A549 (cell line): ENCODE measurements around the gene PNPO. TPM values are rescaled to one million over a fixed set of nuclear protein-coding genes. Genes with fewer than 3 reads are reported as not detected.

ENCODE experiments used
- ATOH8 ChIP-seq: fragments of 250-450 bp; sonication (Bioruptor Pico); IDR thresholded peaks from 2 replicates; pipeline ENCODE4 v1.5.0; 2020; ENCODE audit warnings: low read depth, mild to moderate bottlenecking, moderate library complexity
- CHD4 ChIP-seq: fragments of 200-600 bp; sonication (generic); IDR thresholded peaks from 2 replicates; pipeline ENCODE4 v1.6.1; 2016; ENCODE audit warnings: antibody characterized with exemption, mild to moderate bottlenecking, borderline replicate concordance
- E2F6 ChIP-seq: IDR thresholded peaks from 2 replicates; pipeline ENCODE4 v1.6.1; 2012; ENCODE audit warnings: low read depth, borderline replicate concordance
- EHF ChIP-seq: fragments of 250-450 bp; sonication (Bioruptor Pico); IDR thresholded peaks from 2 replicates; pipeline ENCODE4 v1.5.0; 2020; ENCODE audit warnings: mild to moderate bottlenecking
- ELK1 ChIP-seq: fragments of 150-350 bp; IDR thresholded peaks from 2 replicates; pipeline ENCODE4 v1.6.1; 2014; ENCODE audit warnings: low read depth, mild to moderate bottlenecking, low read length
- ESRRA ChIP-seq: fragments of 150-350 bp; IDR thresholded peaks from 2 replicates; pipeline ENCODE4 v1.6.1; 2014; ENCODE audit warnings: mild to moderate bottlenecking, low read length, borderline replicate concordance
- FOSB ChIP-seq: fragments of 250-450 bp; sonication (Bioruptor Pico); IDR thresholded peaks from 2 replicates; pipeline ENCODE4 v1.5.0; 2020; ENCODE audit warnings: mild to moderate bottlenecking, moderate library complexity
- FOSL2 ChIP-seq, 2 experiments: fragments of 450-650 bp in 1 of 2; fragments of >200 bp in 1 of 2; sonication (Bioruptor Twin) in 1 of 2; formaldehyde crosslinking; IDR thresholded peaks; 2 replicates each; pipeline versions ENCODE4 v1.5.0 to v1.6.1; 2016 to 2020; ENCODE audit warnings: mild to moderate bottlenecking in 1 of 2, moderate library complexity in 1 of 2
- HOXA7 ChIP-seq: fragments of 250-450 bp; sonication (Bioruptor Pico); IDR thresholded peaks from 2 replicates; pipeline ENCODE4 v1.5.0; 2020; ENCODE audit warnings: mild to moderate bottlenecking, moderate library complexity
- KDM1A ChIP-seq: fragments of 200-600 bp; sonication (generic); IDR thresholded peaks from 2 replicates; pipeline ENCODE4 v1.6.1; 2016; ENCODE audit warnings: low read depth, mild to moderate bottlenecking
- MYC ChIP-seq: IDR thresholded peaks from 2 replicates; pipeline ENCODE4 v1.6.1; 2012; ENCODE audit warnings: mild to moderate bottlenecking, inconsistent platforms, low read length, improper control_type of control experiment, borderline replicate concordance
- NFE2L2 ChIP-seq: fragments of 150-350 bp; conservative IDR thresholded peaks from 2 replicates; pipeline ENCODE4 v1.6.1; 2014; ENCODE audit warnings: low read length
- NR3C1 ChIP-seq: fragments of >200 bp; sonication (Bioruptor Twin); formaldehyde crosslinking; IDR thresholded peaks from 3 replicates; pipeline ENCODE4 v1.6.1; 2017
- PHF8 ChIP-seq: fragments of 200-600 bp; sonication (generic); IDR thresholded peaks from 2 replicates; pipeline ENCODE4 v1.6.1; 2016; ENCODE audit warnings: low read depth, mild to moderate bottlenecking, antibody characterized with exemption, moderate library complexity, borderline replicate concordance
- POLR2A ChIP-seq: IDR thresholded peaks from 2 replicates; pipeline ENCODE4 v1.6.1; 2012; ENCODE audit warnings: mild to moderate bottlenecking, low read length
- RARB ChIP-seq: fragments of 250-450 bp; sonication (Bioruptor Pico); IDR thresholded peaks from 2 replicates; pipeline ENCODE4 v1.8.0; 2021; ENCODE audit warnings: mild to moderate bottlenecking, moderate library complexity
- REST ChIP-seq: fragments of 200-600 bp; sonication (generic); IDR thresholded peaks from 2 replicates; pipeline ENCODE4 v1.6.1; 2016; ENCODE audit warnings: antibody characterized with exemption, mild to moderate bottlenecking, moderate library complexity
- RNF2 ChIP-seq: fragments of 200-600 bp; sonication (generic); IDR thresholded peaks from 2 replicates; pipeline ENCODE4 v1.6.1; 2016; ENCODE audit warnings: low read depth, mild to moderate bottlenecking, antibody characterized with exemption, moderate library complexity, borderline replicate concordance
- SREBF2 ChIP-seq: fragments of 450-650 bp; IDR thresholded peaks from 2 replicates; pipeline ENCODE4 v1.6.1; 2014; ENCODE audit warnings: mild to moderate bottlenecking, moderate library complexity
- TFCP2L1 ChIP-seq: fragments of 250-450 bp; sonication (Bioruptor Pico); IDR thresholded peaks from 2 replicates; pipeline ENCODE4 v1.5.0; 2021; ENCODE audit warnings: mild to moderate bottlenecking
- TP53 ChIP-seq: fragments of 250-450 bp; sonication (Bioruptor Pico); IDR thresholded peaks from 2 replicates; pipeline ENCODE4 v1.5.0; 2021; ENCODE audit warnings: mild to moderate bottlenecking, moderate library complexity
- ZFP36 ChIP-seq: fragments of 450-650 bp; IDR thresholded peaks from 2 replicates; pipeline ENCODE4 v1.6.1; 2014; ENCODE audit warnings: borderline replicate concordance; ENCODE audit not compliant: partially characterized antibody
- ZNF302 ChIP-seq: fragments of 250-450 bp; sonication (Bioruptor Pico); IDR thresholded peaks from 2 replicates; pipeline ENCODE4 v1.9.0; 2021; ENCODE audit warnings: inconsistent platforms, mild to moderate bottlenecking, moderate library complexity
- polyA plus RNA-seq, 4 experiments: library from polyadenylated mRNA; depleted of rRNA in 3 of 4; stranded (reverse); fragments of >200 nt; fragmentation: RNase III in 1 of 4; extraction: RNeasy Plus Mini Kit Qiagen cat#74134 plus additional on column Dnase treatment in 1 of 4; gene quantifications; 2 replicates in 3 of 4; 3 replicates in 1 of 4; pipeline ENCODE4 v1.2.3, GENCODE V29; 2011 to 2017

PNPO gene
- polyA plus RNA-seq, 2 of the 4 experiments (the other 2 are of a cell fraction), result 29.5 to 40.8 TPM

- TF ChIP-seq MYC (peak; percentile 47), REST (no peak), RNF2 (peak; percentile 71; the same call in 1 of the 2 replicates), TP53 (CRISPR knock-in tag) (peak; percentile 98), TFCP2L1 (peak; percentile 96), SREBF2 (no peak), POLR2A (peak; percentile 88), FOSB (CRISPR knock-in tag) (no peak), ZFP36 (no peak), RARB (CRISPR knock-in tag) (0 out of 2 replicates have a peak, but pooled peaks have one; percentile 64), E2F6 (peak; percentile 100), EHF (CRISPR knock-in tag) (peak; percentile 97), ELK1 (no peak), FOSL2 (IDR thresholded peaks at IDR 0.05) (no peak), FOSL2 (CRISPR knock-in tag; IDR thresholded peaks at IDR 0.05) (peak; percentile 30; the same call in 1 of the 2 replicates), ATOH8 (CRISPR knock-in tag) (peak; percentile 97), PHF8 (peak; percentile 95), NR3C1 (no peak), KDM1A (0 out of 2 replicates have a peak, but pooled peaks have one; percentile 8), ZNF302 (CRISPR knock-in tag) (peak; percentile 79), CHD4 (no peak), NFE2L2 (no peak), HOXA7 (CRISPR knock-in tag) (peak; percentile 91), ESRRA (no peak)
These were observed 29.5 kb downstream of the PNPO start, which contains the start of gene CDK5RAP3 (continued) for GRCh38 chr17:47970725-47971499.
